ENCODE results near the gene GBE1.

GBE1 gene

GRCh38 chr3:81735334-81735733, 26.1 kb downstream of the GBE1 start:
- TF ChIP-seq POLR2AphosphoS5 (IDR thresholded peaks at IDR 0.05; ENCODE audit: low read depth, low read length) (no peak), SPI1 (IDR thresholded peaks at IDR 0.05; ENCODE audit: low read depth, low read length) (no peak), PAX5 (IDR thresholded peaks at IDR 0.05; ENCODE audit: insufficient read depth, low read length, severe bottlenecking) (no peak), POU2F2 (IDR thresholded peaks at IDR 0.05; ENCODE audit: low read depth, low read length) (no peak), POLR2A (IDR thresholded peaks at IDR 0.05; ENCODE audit: low read depth, low read length) (no peak), TAF1 (IDR thresholded peaks at IDR 0.05; ENCODE audit: low read depth, low read length) (no peak)
- DNase-seq (ENCODE audit: insufficient read length, low spot score) (no peak), FAIRE-seq (no peak)

GRCh38 chr3:81734742-81735141, 26.7 kb downstream of the GBE1 start:
- no peak for FAIRE-seq
- no peak for DNase-seq (ENCODE audit: insufficient read length, low spot score)
- no peak for TF ChIP-seq POU2F2 (IDR thresholded peaks at IDR 0.05; ENCODE audit: low read depth, low read length)
- no peak for TF ChIP-seq PAX5 (IDR thresholded peaks at IDR 0.05; ENCODE audit: insufficient read depth, low read length, severe bottlenecking)
- TF ChIP-seq POLR2A (IDR thresholded peaks at IDR 0.05; ENCODE audit: low read depth, low read length): no peak
- no peak for TF ChIP-seq SPI1 (IDR thresholded peaks at IDR 0.05; ENCODE audit: low read depth, low read length)
- no peak for TF ChIP-seq TAF1 (IDR thresholded peaks at IDR 0.05; ENCODE audit: low read depth, low read length)
- no peak for TF ChIP-seq POLR2AphosphoS5 (IDR thresholded peaks at IDR 0.05; ENCODE audit: low read depth, low read length)

- DNase-seq (ENCODE audit: insufficient read length, low spot score) (no peak), FAIRE-seq (no peak)
- TF ChIP-seq TAF1 (IDR thresholded peaks at IDR 0.05; ENCODE audit: low read depth, low read length) (no peak), POLR2A (IDR thresholded peaks at IDR 0.05; ENCODE audit: low read depth, low read length) (no peak), PAX5 (IDR thresholded peaks at IDR 0.05; ENCODE audit: insufficient read depth, low read length, severe bottlenecking) (no peak), POLR2AphosphoS5 (IDR thresholded peaks at IDR 0.05; ENCODE audit: low read depth, low read length) (no peak)
Observed at GRCh38 chr3:81732642-81733041, 28.8 kb downstream of the GBE1 start.

- TF ChIP-seq POLR2A (IDR thresholded peaks at IDR 0.05; ENCODE audit: low read depth, low read length) (no peak), SPI1 (IDR thresholded peaks at IDR 0.05; ENCODE audit: low read depth, low read length) (no peak), TAF1 (IDR thresholded peaks at IDR 0.05; ENCODE audit: low read depth, low read length) (no peak), POU2F2 (IDR thresholded peaks at IDR 0.05; ENCODE audit: low read depth, low read length) (no peak), PAX5 (IDR thresholded peaks at IDR 0.05; ENCODE audit: insufficient read depth, low read length, severe bottlenecking) (no peak), POLR2AphosphoS5 (IDR thresholded peaks at IDR 0.05; ENCODE audit: low read depth, low read length) (no peak)
- peak; percentile 41 for FAIRE-seq
- no peak for DNase-seq (ENCODE audit: insufficient read length, low spot score)
Observed at GRCh38 chr3:81728766-81729544, 32.5 kb downstream of the GBE1 start.

GRCh38 chr3:81726735-81727134, 34.7 kb downstream of the GBE1 start:
- DNase-seq (ENCODE audit: insufficient read length, low spot score) (no peak), FAIRE-seq (no peak)
- TF ChIP-seq TAF1 (IDR thresholded peaks at IDR 0.05; ENCODE audit: low read depth, low read length) (no peak), POLR2A (IDR thresholded peaks at IDR 0.05; ENCODE audit: low read depth, low read length) (no peak), POLR2AphosphoS5 (IDR thresholded peaks at IDR 0.05; ENCODE audit: low read depth, low read length) (no peak), PAX5 (IDR thresholded peaks at IDR 0.05; ENCODE audit: insufficient read depth, low read length, severe bottlenecking) (no peak), POU2F2 (IDR thresholded peaks at IDR 0.05; ENCODE audit: low read depth, low read length) (no peak), SPI1 (IDR thresholded peaks at IDR 0.05; ENCODE audit: low read depth, low read length) (no peak)

- DNase-seq (ENCODE audit: insufficient read length, low spot score): no peak
- TF ChIP-seq POLR2AphosphoS5 (IDR thresholded peaks at IDR 0.05; ENCODE audit: low read depth, low read length): no peak
- no peak for TF ChIP-seq TAF1 (IDR thresholded peaks at IDR 0.05; ENCODE audit: low read depth, low read length)
- no peak for TF ChIP-seq POU2F2 (IDR thresholded peaks at IDR 0.05; ENCODE audit: low read depth, low read length)
- no peak for TF ChIP-seq POLR2A (IDR thresholded peaks at IDR 0.05; ENCODE audit: low read depth, low read length)
- no peak for TF ChIP-seq PAX5 (IDR thresholded peaks at IDR 0.05; ENCODE audit: insufficient read depth, low read length, severe bottlenecking)
- no peak for TF ChIP-seq SPI1 (IDR thresholded peaks at IDR 0.05; ENCODE audit: low read depth, low read length)
- FAIRE-seq: peak; percentile 23
Observed at GRCh38 chr3:81726132-81726531, 35.3 kb downstream of the GBE1 start.

- FAIRE-seq (peak; percentile 76), DNase-seq (ENCODE audit: insufficient read length, low spot score) (no peak)
- TF ChIP-seq PAX5 (IDR thresholded peaks at IDR 0.05; ENCODE audit: insufficient read depth, low read length, severe bottlenecking) (peak; percentile 41), SPI1 (IDR thresholded peaks at IDR 0.05; ENCODE audit: low read depth, low read length) (peak; percentile 35; the same call in 1 of the 2 replicates), TAF1 (IDR thresholded peaks at IDR 0.05; ENCODE audit: low read depth, low read length) (no peak)
Observed at GRCh38 chr3:81723732-81724313, 37.6 kb downstream of the GBE1 start.

GRCh38 chr3:81718311-81718710, 43.1 kb downstream of the GBE1 start:
- FAIRE-seq (no peak), DNase-seq (ENCODE audit: insufficient read length, low spot score) (no peak)

GRCh38 chr3:81716870-81717509, 44.5 kb downstream of the GBE1 start:
- DNase-seq (ENCODE audit: insufficient read length, low spot score) (no peak), FAIRE-seq (peak; percentile 23)
- TF ChIP-seq POLR2A (IDR thresholded peaks at IDR 0.05; ENCODE audit: low read depth, low read length): no peak
- no peak for TF ChIP-seq POLR2AphosphoS5 (IDR thresholded peaks at IDR 0.05; ENCODE audit: low read depth, low read length)
- TF ChIP-seq POU2F2 (IDR thresholded peaks at IDR 0.05; ENCODE audit: low read depth, low read length): no peak
- TF ChIP-seq SPI1 (IDR thresholded peaks at IDR 0.05; ENCODE audit: low read depth, low read length): no peak
- TF ChIP-seq TAF1 (IDR thresholded peaks at IDR 0.05; ENCODE audit: low read depth, low read length): no peak
- TF ChIP-seq PAX5 (IDR thresholded peaks at IDR 0.05; ENCODE audit: insufficient read depth, low read length, severe bottlenecking): no peak

More at GRCh38 chr3:81718311-81718710, 43.1 kb downstream of the GBE1 start:
- TF ChIP-seq SPI1 (IDR thresholded peaks at IDR 0.05; ENCODE audit: low read depth, low read length) (no peak), POU2F2 (IDR thresholded peaks at IDR 0.05; ENCODE audit: low read depth, low read length) (no peak), POLR2A (IDR thresholded peaks at IDR 0.05; ENCODE audit: low read depth, low read length) (no peak), POLR2AphosphoS5 (IDR thresholded peaks at IDR 0.05; ENCODE audit: low read depth, low read length) (no peak), PAX5 (IDR thresholded peaks at IDR 0.05; ENCODE audit: insufficient read depth, low read length, severe bottlenecking) (no peak), TAF1 (IDR thresholded peaks at IDR 0.05; ENCODE audit: low read depth, low read length) (no peak)

All from GM12891 (cell line).